ENCODE measurements around the gene FKBP1A. TPM values are rescaled to one million over a fixed set of nuclear protein-coding genes. Genes with fewer than 3 reads are reported as not detected.
A peak's percentile ranks its signal among the peaks of the same experiment; 100 is the strongest.

The FKBP1A gene
- total RNA-seq, 1 experiment from 2014 or later, result 196 TPM

DNA sequence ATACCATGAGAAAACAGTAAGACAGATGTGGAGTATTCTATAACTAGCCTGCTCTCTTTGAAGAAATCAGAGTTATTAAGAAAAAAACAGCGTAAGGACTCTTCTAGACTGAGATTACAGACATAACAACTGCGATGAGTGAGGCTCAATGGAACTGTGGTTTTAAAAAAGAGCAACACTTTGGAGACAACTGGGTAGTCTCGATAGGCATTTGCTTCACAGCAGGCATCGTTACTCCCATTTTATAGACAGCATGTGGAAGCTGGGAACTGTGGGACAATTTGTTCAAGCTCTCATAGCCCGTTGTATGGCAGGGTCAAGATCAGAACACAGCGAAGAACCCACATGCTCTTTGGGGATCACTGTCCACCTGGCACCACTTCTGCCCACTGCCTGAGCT, 4.6 kb downstream of the FKBP1A start:
- Histone ChIP-seq H3K9me3 (ENCODE audit: control insufficient read depth, low read depth, low read length) (no peaks in the 10 kb centered on the region), H3K4me1 (ENCODE audit: insufficient read depth, low read length) (peaks cover 19% of the 10 kb centered on the region; the same call in 1 of the 2 replicates), H3K4me2 (ENCODE audit: insufficient read depth, insufficient read length, low read length) (no peak overlapping the region), H3T11ph (ENCODE audit: low read length) (no peak overlapping the region), H3K56ac (ENCODE audit: insufficient read length, low read depth, low read length) (no peak overlapping the region), H4K91ac (ENCODE audit: insufficient read length, low read depth, low read length) (no peak overlapping the region), H3K79me1 (ENCODE audit: insufficient read depth, low read depth, low read length, poor library complexity, severe bottlenecking) (peaks cover 20% of the 10 kb centered on the region), H3K27me3 (ENCODE audit: insufficient read depth, low read length) (no peaks in the 10 kb centered on the region), H3K9ac (ENCODE audit: extremely low read depth, insufficient read length, low read length) (no peak overlapping the region), H3K14ac (ENCODE audit: insufficient read depth, low read length) (no peak overlapping the region), H4K8ac (replicated peaks; ENCODE audit: insufficient read length, low read depth, low read length) (no peak overlapping the region), H2AFZ (ENCODE audit: low read length) (no peak overlapping the region), H2BK5ac (ENCODE audit: insufficient read length, low read length) (no peak overlapping the region), H3K18ac (ENCODE audit: insufficient read length, low read depth, low read length) (no peak overlapping the region), H2BK20ac (ENCODE audit: low read depth, low read length, poor library complexity, severe bottlenecking) (no peak overlapping the region), H2BK12ac (ENCODE audit: insufficient read length, low read depth, low read length) (no peak overlapping the region), H3K23ac (ENCODE audit: insufficient read length, low read depth, low read length) (no peak overlapping the region), H2BK15ac (ENCODE audit: low read depth, low read length) (no peak overlapping the region), H4K20me1 (ENCODE audit: control insufficient read depth, insufficient read depth, insufficient read length) (peaks cover 6% of the 10 kb centered on the region), H3K4ac (ENCODE audit: low read depth, low read length) (no peak overlapping the region), H3K23me2 (ENCODE audit: insufficient read length, low read depth, low read length, poor library complexity, severe bottlenecking) (peaks cover 13% of the 10 kb centered on the region), H3K79me2 (ENCODE audit: insufficient read depth, low read length) (peaks cover 56% of the 10 kb centered on the region; the same call in 1 of the 2 replicates), H2AK5ac (ENCODE audit: insufficient read length, low read length) (no peak overlapping the region), H2BK120ac (ENCODE audit: low read depth, low read length, poor library complexity, severe bottlenecking) (no peak overlapping the region), H4K5ac (ENCODE audit: insufficient read length, low read depth, low read length) (no peak overlapping the region), H3K27ac (ENCODE audit: insufficient read length, low read depth, low read length) (no peak overlapping the region)
- H3K9me3 Mint-ChIP-seq, result no peaks in the 10 kb centered on the region
- peaks cover 34 to 37% of the 10 kb centered on the region in 2 experiments for H3K4me1 Mint-ChIP-seq
- H3K27me3 Mint-ChIP-seq (ENCODE audit: low read depth), result no peaks in the 10 kb centered on the region
- DNase-seq, result no peak
- peaks cover 3 to 5% (median 3%) of the 10 kb centered on the region in 3 experiments; a peak in 4 of 7 replicates for H3K36me3 Mint-ChIP-seq (ENCODE audit: insufficient read depth in 1 of 3, low read depth in 3 of 3)
- TF ChIP-seq, protein P1, sequence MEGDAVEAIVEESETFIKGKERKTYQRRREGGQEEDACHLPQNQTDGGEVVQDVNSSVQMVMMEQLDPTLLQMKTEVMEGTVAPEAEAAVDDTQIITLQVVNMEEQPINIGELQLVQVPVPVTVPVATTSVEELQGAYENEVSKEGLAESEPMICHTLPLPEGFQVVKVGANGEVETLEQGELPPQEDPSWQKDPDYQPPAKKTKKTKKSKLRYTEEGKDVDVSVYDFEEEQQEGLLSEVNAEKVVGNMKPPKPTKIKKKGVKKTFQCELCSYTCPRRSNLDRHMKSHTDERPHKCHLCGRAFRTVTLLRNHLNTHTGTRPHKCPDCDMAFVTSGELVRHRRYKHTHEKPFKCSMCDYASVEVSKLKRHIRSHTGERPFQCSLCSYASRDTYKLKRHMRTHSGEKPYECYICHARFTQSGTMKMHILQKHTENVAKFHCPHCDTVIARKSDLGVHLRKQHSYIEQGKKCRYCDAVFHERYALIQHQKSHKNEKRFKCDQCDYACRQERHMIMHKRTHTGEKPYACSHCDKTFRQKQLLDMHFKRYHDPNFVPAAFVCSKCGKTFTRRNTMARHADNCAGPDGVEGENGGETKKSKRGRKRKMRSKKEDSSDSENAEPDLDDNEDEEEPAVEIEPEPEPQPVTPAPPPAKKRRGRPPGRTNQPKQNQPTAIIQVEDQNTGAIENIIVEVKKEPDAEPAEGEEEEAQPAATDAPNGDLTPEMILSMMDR (conservative IDR thresholded peaks at IDR 0.05), result no peak
- H3K4me3 Mint-ChIP-seq, result peak overlapping the region in 1 of 2 experiments; percentile 31; a peak in 2 of 5 replicates
- peak overlapping the region in 1 of 3 experiments; percentile 31; a peak in 1 of 7 replicates for H3K27ac Mint-ChIP-seq
- no CpG with 5 or more reads among the region's 6 CpGs for WGBS (ENCODE audit: extremely low coverage, insufficient read length, low lambda C conversion rate)

Data from H9 (cell line).